HG03175 (cell line): ENCODE measurements around the gene ADH1B.
"Not testable (repeated sequence)": the region's sequence is repeated elsewhere in the genome, so short reads cannot be mapped to it uniquely, and the experiment has no call there.

ENCODE experiments used
- ATAC-seq: cut with Tn5 transposase; IDR thresholded peaks from one replicate; pipeline ENCODE4 v1.9.1; 2021; ENCODE audit warnings: mild to moderate bottlenecking, moderate library complexity; ENCODE audit not compliant: unreplicated experiment

The ADH1B gene

GRCh38 chr4:99321241-99322191, at the start of gene ADH1B:
TSS of gene ADH1B (minus strand) at chr4:99321401. CDS start at chr4:99321331, 70 bp downstream.
- no peak for ATAC-seq

GRCh38 chr4:99367817-99368216, 46.6 kb upstream of the ADH1B start:
- not testable (repeated sequence) for ATAC-seq

- no peak for ATAC-seq
Measured at GRCh38 chr4:99366491-99366890, 45.3 kb upstream of the ADH1B start.

- ATAC-seq = no peak
Measured at GRCh38 chr4:99362768-99363167, 41.6 kb upstream of the ADH1B start.

GRCh38 chr4:99361899-99362275, 40.7 kb upstream of the ADH1B start:
- no peak for ATAC-seq

GRCh38 chr4:99361268-99361898, 40.2 kb upstream of the ADH1B start:
- no peak for ATAC-seq

- ATAC-seq = no peak
Measured at GRCh38 chr4:99359480-99360204, 38.4 kb upstream of the ADH1B start.

- no peak for ATAC-seq
Measured at GRCh38 chr4:99357948-99358347, 36.7 kb upstream of the ADH1B start.

- peak; percentile 94 for ATAC-seq
Measured at GRCh38 chr4:99356992-99357391, 35.8 kb upstream of the ADH1B start.

- not testable (repeated sequence) for ATAC-seq
Measured at GRCh38 chr4:99356149-99356548, 34.9 kb upstream of the ADH1B start.

- ATAC-seq = no peak
Measured at GRCh38 chr4:99352602-99353537, 31.7 kb upstream of the ADH1B start, which contains the start of gene ADH1C. TSS of gene ADH1C (minus strand) at chr4:99352746. CDS start at chr4:99352675, 71 bp downstream.

- ATAC-seq = no peak
Measured at GRCh38 chr4:99351487-99351886, 30.3 kb upstream of the ADH1B start.

GRCh38 chr4:99349338-99349737, 28.1 kb upstream of the ADH1B start:
- ATAC-seq = no peak

GRCh38 chr4:99342624-99343023, 21.4 kb upstream of the ADH1B start:
- ATAC-seq = not testable (repeated sequence)

GRCh38 chr4:99341426-99341825, 20.2 kb upstream of the ADH1B start:
- ATAC-seq = no peak

GRCh38 chr4:99339172-99339571, 18.0 kb upstream of the ADH1B start:
- no peak for ATAC-seq

- ATAC-seq = no peak
Measured at GRCh38 chr4:99336553-99336952, 15.4 kb upstream of the ADH1B start.

GRCh38 chr4:99334880-99335279, 13.7 kb upstream of the ADH1B start:
- no peak for ATAC-seq

- no peak for ATAC-seq
Measured at GRCh38 chr4:99330648-99331047, 9.4 kb upstream of the ADH1B start.

- no peak for ATAC-seq
Measured at GRCh38 chr4:99329876-99330275, 8.7 kb upstream of the ADH1B start.
